Astrocyte (in vitro differentiated cells and primary cell): Measurements from ENCODE around the gene ROBO2. TPM values are rescaled to one million over a fixed set of nuclear protein-coding genes. Genes with fewer than 3 reads are reported as not detected.

Experiments
- DNase-seq: peaks from one replicate; pipeline ENCODE4 v3.0.0-alpha.2; 2010; ENCODE audit warnings: low read depth
- FAIRE-seq: peaks from 2 replicates; lab custom pipeline; 2011; peaks lifted over from hg19 to GRCh38; lab: Jason Lieb, UNC
- H2AFZ ChIP-seq: 2 replicates; pipeline ENCODE4 v1.6.0; 2012; ENCODE audit warnings: low read depth, low read length, inconsistent platforms
- H3K27ac ChIP-seq: 2 replicates; pipeline ENCODE4 v1.5.1; 2011; ENCODE audit warnings: low read depth, low read length, inconsistent platforms
- H3K27me3 ChIP-seq: 2 replicates; pipeline ENCODE4 v1.6.0; 2011; ENCODE audit warnings: low read length, inconsistent platforms; ENCODE audit not compliant: insufficient read depth
- H3K36me3 ChIP-seq: 2 replicates; pipeline ENCODE4 v1.5.1; 2011; ENCODE audit warnings: low read length, inconsistent platforms; ENCODE audit not compliant: insufficient read depth
- H3K4me1 ChIP-seq: 2 replicates; pipeline ENCODE4 v1.5.1; 2011; ENCODE audit warnings: low read length, inconsistent platforms; ENCODE audit not compliant: insufficient read depth
- H3K4me2 ChIP-seq: 2 replicates; pipeline ENCODE4 v1.6.0; 2012; ENCODE audit warnings: low read length, inconsistent platforms
- H3K4me3 ChIP-seq: 2 replicates; pipeline ENCODE4 v1.5.1; 2011; ENCODE audit warnings: low read depth, mild to moderate bottlenecking, low read length, inconsistent platforms; ENCODE audit not compliant: insufficient read depth
- H3K79me2 ChIP-seq: 2 replicates; pipeline ENCODE4 v1.6.0; 2012; ENCODE audit warnings: mild to moderate bottlenecking, low read length, inconsistent platforms; ENCODE audit not compliant: insufficient read depth
- H3K9ac ChIP-seq: 2 replicates; pipeline ENCODE4 v1.6.0; 2012; ENCODE audit warnings: mild to moderate bottlenecking, low read length, inconsistent platforms
- H3K9me3 ChIP-seq: 2 replicates; pipeline ENCODE4 v1.5.1; 2012; ENCODE audit warnings: low read depth, mild to moderate bottlenecking, low read length, inconsistent platforms; ENCODE audit not compliant: insufficient read depth
- H4K20me1 ChIP-seq: 2 replicates; pipeline ENCODE4 v1.6.0; 2012; ENCODE audit warnings: low read length, inconsistent platforms; ENCODE audit not compliant: insufficient read depth
- H3K27ac Mint-ChIP-seq: one replicate; pipeline ENCODE4 v1.8.0; 2021; ENCODE audit warnings: mild to moderate bottlenecking, mixed read lengths; ENCODE audit not compliant: unreplicated experiment
- H3K27me3 Mint-ChIP-seq: one replicate; pipeline ENCODE4 v1.8.0; 2021; ENCODE audit warnings: low read depth, mixed read lengths; ENCODE audit not compliant: unreplicated experiment
- H3K36me3 Mint-ChIP-seq: one replicate; pipeline ENCODE4 v1.8.0; 2021; ENCODE audit warnings: low read depth, mixed read lengths; ENCODE audit not compliant: unreplicated experiment
- H3K4me1 Mint-ChIP-seq: one replicate; pipeline ENCODE4 v1.8.0; 2021; ENCODE audit warnings: low read depth, mixed read lengths; ENCODE audit not compliant: unreplicated experiment
- H3K4me3 Mint-ChIP-seq: one replicate; pipeline ENCODE4 v1.8.0; 2021; ENCODE audit warnings: mild to moderate bottlenecking, moderate library complexity, mixed read lengths; ENCODE audit not compliant: unreplicated experiment
- H3K9me3 Mint-ChIP-seq: one replicate; pipeline ENCODE4 v1.8.0; 2021; ENCODE audit warnings: mild to moderate bottlenecking, mixed read lengths; ENCODE audit not compliant: unreplicated experiment
- EZH2 ChIP-seq: IDR thresholded peaks from 2 replicates; pipeline ENCODE4 v1.6.1; 2012; ENCODE audit warnings: mild to moderate bottlenecking, low read length, inconsistent platforms; ENCODE audit not compliant: insufficient read depth
- total RNA-seq: library from RNA; stranded (reverse); gene quantifications from 2 replicates; pipeline ENCODE4 v1.2.1, GENCODE V29; 2021
- TF ChIP-seq, protein P1 (sequence below): IDR thresholded peaks from 2 replicates; pipeline ENCODE4 v1.5.1; 2011; ENCODE audit warnings: low read depth, mild to moderate bottlenecking, inconsistent platforms, low read length, moderate library complexity; ENCODE audit not compliant: insufficient read depth

ROBO2 gene
- total RNA-seq, 1 donor from 2014 or later: 1.4 TPM

GRCh38 chr3:77203851-77204250, 164.0 kb downstream of the ROBO2 start:
- H3K27me3 ChIP-seq: no peaks in the 10 kb centered on the region
- Mint-ChIP-seq H3K4me1 (no peaks in the 10 kb centered on the region), H3K27me3 (no peaks in the 10 kb centered on the region), H3K27ac (no peak overlapping the region), H3K36me3 (no peaks in the 10 kb centered on the region), H3K9me3 (no peaks in the 10 kb centered on the region), H3K4me3 (no peak overlapping the region)
- H3K4me1 ChIP-seq: no peaks in the 10 kb centered on the region
- no peak overlapping the region for H2AFZ ChIP-seq
- H3K79me2 ChIP-seq: no peaks in the 10 kb centered on the region
- H3K9ac ChIP-seq: no peak overlapping the region
- H4K20me1 ChIP-seq: no peaks in the 10 kb centered on the region
- H3K4me3 ChIP-seq: no peak overlapping the region
- TF ChIP-seq, protein P1, sequence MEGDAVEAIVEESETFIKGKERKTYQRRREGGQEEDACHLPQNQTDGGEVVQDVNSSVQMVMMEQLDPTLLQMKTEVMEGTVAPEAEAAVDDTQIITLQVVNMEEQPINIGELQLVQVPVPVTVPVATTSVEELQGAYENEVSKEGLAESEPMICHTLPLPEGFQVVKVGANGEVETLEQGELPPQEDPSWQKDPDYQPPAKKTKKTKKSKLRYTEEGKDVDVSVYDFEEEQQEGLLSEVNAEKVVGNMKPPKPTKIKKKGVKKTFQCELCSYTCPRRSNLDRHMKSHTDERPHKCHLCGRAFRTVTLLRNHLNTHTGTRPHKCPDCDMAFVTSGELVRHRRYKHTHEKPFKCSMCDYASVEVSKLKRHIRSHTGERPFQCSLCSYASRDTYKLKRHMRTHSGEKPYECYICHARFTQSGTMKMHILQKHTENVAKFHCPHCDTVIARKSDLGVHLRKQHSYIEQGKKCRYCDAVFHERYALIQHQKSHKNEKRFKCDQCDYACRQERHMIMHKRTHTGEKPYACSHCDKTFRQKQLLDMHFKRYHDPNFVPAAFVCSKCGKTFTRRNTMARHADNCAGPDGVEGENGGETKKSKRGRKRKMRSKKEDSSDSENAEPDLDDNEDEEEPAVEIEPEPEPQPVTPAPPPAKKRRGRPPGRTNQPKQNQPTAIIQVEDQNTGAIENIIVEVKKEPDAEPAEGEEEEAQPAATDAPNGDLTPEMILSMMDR: no peak
- TF ChIP-seq EZH2: no peak
- H3K4me2 ChIP-seq: no peak overlapping the region
- no peaks in the 10 kb centered on the region for H3K36me3 ChIP-seq
- H3K9me3 ChIP-seq: no peaks in the 10 kb centered on the region
- FAIRE-seq (no peak), DNase-seq (no peak)
- no peak overlapping the region for H3K27ac ChIP-seq

GRCh38 chr3:77204788-77205187, 164.9 kb downstream of the ROBO2 start:
- H4K20me1 ChIP-seq: no peaks in the 10 kb centered on the region
- no peak overlapping the region for H3K4me2 ChIP-seq
- no peak overlapping the region for H3K27ac ChIP-seq
- no peaks in the 10 kb centered on the region for H3K4me1 ChIP-seq
- DNase-seq (no peak), FAIRE-seq (no peak)
- Mint-ChIP-seq H3K36me3 (no peaks in the 10 kb centered on the region), H3K27me3 (no peaks in the 10 kb centered on the region), H3K27ac (no peak overlapping the region), H3K9me3 (no peaks in the 10 kb centered on the region), H3K4me1 (no peaks in the 10 kb centered on the region), H3K4me3 (no peak overlapping the region)
- H3K27me3 ChIP-seq: no peaks in the 10 kb centered on the region
- TF ChIP-seq, protein P1: no peak
- TF ChIP-seq EZH2: no peak
- no peaks in the 10 kb centered on the region for H3K9me3 ChIP-seq
- no peaks in the 10 kb centered on the region for H3K79me2 ChIP-seq
- no peak overlapping the region for H2AFZ ChIP-seq
- no peak overlapping the region for H3K4me3 ChIP-seq
- H3K9ac ChIP-seq: no peak overlapping the region
- no peaks in the 10 kb centered on the region for H3K36me3 ChIP-seq

- Mint-ChIP-seq H3K9me3 (peaks cover 6% of the 10 kb centered on the region), H3K4me1 (no peaks in the 10 kb centered on the region), H3K4me3 (no peak overlapping the region), H3K27me3 (no peaks in the 10 kb centered on the region), H3K27ac (no peak overlapping the region), H3K36me3 (no peaks in the 10 kb centered on the region)
- no peak overlapping the region for H3K27ac ChIP-seq
- H3K4me1 ChIP-seq: no peaks in the 10 kb centered on the region
- H3K79me2 ChIP-seq: no peaks in the 10 kb centered on the region
- no peaks in the 10 kb centered on the region for H3K9me3 ChIP-seq
- no peak overlapping the region for H3K9ac ChIP-seq
- H2AFZ ChIP-seq: no peak overlapping the region
- H4K20me1 ChIP-seq: no peaks in the 10 kb centered on the region
- no peak for DNase-seq
- H3K4me2 ChIP-seq: no peak overlapping the region
- no peaks in the 10 kb centered on the region for H3K36me3 ChIP-seq
- no peak for FAIRE-seq
- no peak overlapping the region for H3K4me3 ChIP-seq
- H3K27me3 ChIP-seq: no peaks in the 10 kb centered on the region
- TF ChIP-seq, protein P1: no peak
- no peak for TF ChIP-seq EZH2
Observed at GRCh38 chr3:77207753-77208152, 167.9 kb downstream of the ROBO2 start.
